Medulla oblongata (tissue), 1 donor: ENCODE data around the gene OR51M1.

Source experiments
- DNase-seq: peaks from one replicate; pipeline ENCODE4 v3.0.0-alpha.2; 2015; ENCODE audit errors: extremely low spot score

Gene OR51M1

GRCh38 chr11:5384335-5384734 is 723 bp downstream of the OR51M1 start:
- no peak for DNase-seq

- no peak for DNase-seq
Measured at GRCh38 chr11:5390210-5390609, 6.6 kb downstream of the OR51M1 start.

- DNase-seq = no peak
Measured at GRCh38 chr11:5394091-5394490, 10.5 kb downstream of the OR51M1 start.

GRCh38 chr11:5398936-5399335 is 15.3 kb downstream of the OR51M1 start:
- DNase-seq = no peak

GRCh38 chr11:5405173-5405572 is 21.6 kb downstream of the OR51M1 start:
- no peak for DNase-seq

GRCh38 chr11:5420993-5421392 is 37.4 kb downstream of the OR51M1 start:
- DNase-seq = no peak

- DNase-seq = no peak
Measured at GRCh38 chr11:5421811-5422210, 38.2 kb downstream of the OR51M1 start, which contains the start of gene OR51Q1. TSS of gene OR51Q1 (plus strand) at chr11:5422111. CDS start at chr11:5422201, 90 bp downstream.

- DNase-seq = no peak
Measured at GRCh38 chr11:5423131-5423530, 39.5 kb downstream of the OR51M1 start.

- no peak for DNase-seq
Measured at GRCh38 chr11:5441414-5441813, 57.8 kb downstream of the OR51M1 start, which contains the start of gene OR51I1. TSS of gene OR51I1 (minus strand) at chr11:5441514. CDS start at chr11:5441514, 0 bp downstream.
